ENCODE data around the gene PNKP. TPM values are rescaled to one million over a fixed set of nuclear protein-coding genes. Genes with fewer than 3 reads are reported as not detected.

PNKP gene
- polyA plus RNA-seq, 2 donors = 27.5 to 65.1 TPM

- Histone ChIP-seq H3K27me3 (ENCODE audit: control insufficient read depth in 1 of 2, insufficient read depth in 2 of 2, low read length in 2 of 2) (no peaks in the 10 kb centered on the region), H3K4me3 (ENCODE audit: low read depth in 1 of 2, low read length in 2 of 2) (no peak overlapping the region), H3K9me3 (ENCODE audit: control insufficient read depth in 2 of 2, insufficient read depth in 1 of 2, low read depth in 1 of 2, low read length in 1 of 2) (no peaks in the 10 kb centered on the region), H3K27ac (ENCODE audit: low read depth in 2 of 2, low read length in 1 of 2) (no peak overlapping the region), H3K36me3 (ENCODE audit: control insufficient read depth in 2 of 2, insufficient read depth in 2 of 2, low read length in 1 of 2) (peaks cover 0 to 24% of the 10 kb centered on the region in 2 donors), H3K4me1 (ENCODE audit: control insufficient read depth in 2 of 2, insufficient read depth in 2 of 2, low read length in 1 of 2) (no peaks in the 10 kb centered on the region)
- WGBS, 2 donors = 91% methylated on average over 16 of the region's 16 CpGs
These were observed 39.6 kb upstream of the PNKP start for GRCh38 chr19:49906879-49907564.

- H3K4me1 ChIP-seq (ENCODE audit: control insufficient read depth in 2 of 2, insufficient read depth in 2 of 2, low read length in 1 of 2) = no peaks in the 10 kb centered on the region
- no peaks in the 10 kb centered on the region for H3K9me3 ChIP-seq (ENCODE audit: control insufficient read depth in 2 of 2, insufficient read depth in 1 of 2, low read depth in 1 of 2, low read length in 1 of 2)
- no peak overlapping the region for H3K4me3 ChIP-seq (ENCODE audit: low read depth in 1 of 2, low read length in 2 of 2)
- 57 to 59% methylated on average over 6 of the region's 6 CpGs for WGBS, 2 donors
- no peak overlapping the region for H3K27ac ChIP-seq (ENCODE audit: low read depth in 2 of 2, low read length in 1 of 2)
- no peaks in the 10 kb centered on the region for H3K27me3 ChIP-seq (ENCODE audit: control insufficient read depth in 1 of 2, insufficient read depth in 2 of 2, low read length in 2 of 2)
- H3K36me3 ChIP-seq (ENCODE audit: control insufficient read depth in 2 of 2, insufficient read depth in 2 of 2, low read length in 1 of 2) = peaks cover 0 to 21% of the 10 kb centered on the region in 2 donors
These were observed 36.8 kb upstream of the PNKP start for GRCh38 chr19:49904136-49904535.

GRCh38 chr19:49896863-49897621 is 29.7 kb upstream of the PNKP start, which contains the start of gene IL4I1:
IL4I1 (minus strand) TSS chr19:49896887; CDS start chr19:49896160, 727 bp downstream.
- Histone ChIP-seq H3K27ac (ENCODE audit: low read depth in 2 of 2, low read length in 1 of 2) (peak within 1 kb of the TSS; percentile 41 to 47), H3K36me3 (ENCODE audit: control insufficient read depth in 2 of 2, insufficient read depth in 2 of 2, low read length in 1 of 2) (no peaks in the 10 kb centered on the region), H3K4me3 (ENCODE audit: low read depth in 1 of 2, low read length in 2 of 2) (no peak within 1 kb of the TSS), H3K9me3 (ENCODE audit: control insufficient read depth in 2 of 2, insufficient read depth in 1 of 2, low read depth in 1 of 2, low read length in 1 of 2) (peaks cover 0 to 2% of the 10 kb centered on the region in 2 donors), H3K4me1 (ENCODE audit: control insufficient read depth in 2 of 2, insufficient read depth in 2 of 2, low read length in 1 of 2) (no peaks in the 10 kb centered on the region), H3K27me3 (ENCODE audit: control insufficient read depth in 1 of 2, insufficient read depth in 2 of 2, low read length in 2 of 2) (no peaks in the 10 kb centered on the region)
- 30 to 39% methylated on average over 19 to 20 of the region's 20 CpGs for WGBS, 2 donors

GRCh38 chr19:49895566-49896297 is 28.4 kb upstream of the PNKP start:
- Histone ChIP-seq H3K36me3 (ENCODE audit: control insufficient read depth in 2 of 2, insufficient read depth in 2 of 2, low read length in 1 of 2) (no peaks in the 10 kb centered on the region), H3K27ac (ENCODE audit: low read depth in 2 of 2, low read length in 1 of 2) (no peak overlapping the region), H3K9me3 (ENCODE audit: control insufficient read depth in 2 of 2, insufficient read depth in 1 of 2, low read depth in 1 of 2, low read length in 1 of 2) (peaks cover 0 to 2% of the 10 kb centered on the region in 2 donors), H3K4me3 (ENCODE audit: low read depth in 1 of 2, low read length in 2 of 2) (no peak overlapping the region), H3K4me1 (ENCODE audit: control insufficient read depth in 2 of 2, insufficient read depth in 2 of 2, low read length in 1 of 2) (no peaks in the 10 kb centered on the region), H3K27me3 (ENCODE audit: control insufficient read depth in 1 of 2, insufficient read depth in 2 of 2, low read length in 2 of 2) (no peaks in the 10 kb centered on the region)
- 64 to 69% methylated on average over 17 of the region's 17 CpGs for WGBS, 2 donors

- Histone ChIP-seq H3K27ac (ENCODE audit: low read depth in 2 of 2, low read length in 1 of 2) (no peak overlapping the region), H3K4me3 (ENCODE audit: low read depth in 1 of 2, low read length in 2 of 2) (no peak overlapping the region), H3K36me3 (ENCODE audit: control insufficient read depth in 2 of 2, insufficient read depth in 2 of 2, low read length in 1 of 2) (no peaks in the 10 kb centered on the region), H3K4me1 (ENCODE audit: control insufficient read depth in 2 of 2, insufficient read depth in 2 of 2, low read length in 1 of 2) (peaks cover 0 to 4% of the 10 kb centered on the region in 2 donors), H3K27me3 (ENCODE audit: control insufficient read depth in 1 of 2, insufficient read depth in 2 of 2, low read length in 2 of 2) (no peaks in the 10 kb centered on the region), H3K9me3 (ENCODE audit: control insufficient read depth in 2 of 2, insufficient read depth in 1 of 2, low read depth in 1 of 2, low read length in 1 of 2) (peaks cover 0 to 2% of the 10 kb centered on the region in 2 donors)
- 75 to 77% methylated on average over 17 of the region's 17 CpGs for WGBS, 2 donors
These were observed 27.6 kb upstream of the PNKP start for GRCh38 chr19:49894879-49895565.

- Histone ChIP-seq H3K27me3 (ENCODE audit: control insufficient read depth in 1 of 2, insufficient read depth in 2 of 2, low read length in 2 of 2) (no peaks in the 10 kb centered on the region), H3K4me1 (ENCODE audit: control insufficient read depth in 2 of 2, insufficient read depth in 2 of 2, low read length in 1 of 2) (peaks cover 0 to 6% of the 10 kb centered on the region in 2 donors), H3K9me3 (ENCODE audit: control insufficient read depth in 2 of 2, insufficient read depth in 1 of 2, low read depth in 1 of 2, low read length in 1 of 2) (peaks cover 0 to 2% of the 10 kb centered on the region in 2 donors), H3K27ac (ENCODE audit: low read depth in 2 of 2, low read length in 1 of 2) (no peak overlapping the region), H3K36me3 (ENCODE audit: control insufficient read depth in 2 of 2, insufficient read depth in 2 of 2, low read length in 1 of 2) (peaks cover 0 to 2% of the 10 kb centered on the region in 2 donors), H3K4me3 (ENCODE audit: low read depth in 1 of 2, low read length in 2 of 2) (no peak overlapping the region)
- WGBS, 2 donors = 91 to 94% methylated on average over 18 of the region's 18 CpGs
These were observed 26.8 kb upstream of the PNKP start for GRCh38 chr19:49894011-49894664.

- H3K4me3 ChIP-seq (ENCODE audit: low read depth in 1 of 2, low read length in 2 of 2) = no peak overlapping the region
- no peaks in the 10 kb centered on the region for H3K27me3 ChIP-seq (ENCODE audit: control insufficient read depth in 1 of 2, insufficient read depth in 2 of 2, low read length in 2 of 2)
- H3K9me3 ChIP-seq (ENCODE audit: control insufficient read depth in 2 of 2, insufficient read depth in 1 of 2, low read depth in 1 of 2, low read length in 1 of 2) = peaks cover 0 to 2% of the 10 kb centered on the region in 2 donors
- peaks cover 0 to 6% of the 10 kb centered on the region in 2 donors for H3K4me1 ChIP-seq (ENCODE audit: control insufficient read depth in 2 of 2, insufficient read depth in 2 of 2, low read length in 1 of 2)
- 87 to 88% methylated on average over 1 of the region's 1 CpG for WGBS, 2 donors
- peaks cover 0 to 5% of the 10 kb centered on the region in 2 donors for H3K36me3 ChIP-seq (ENCODE audit: control insufficient read depth in 2 of 2, insufficient read depth in 2 of 2, low read length in 1 of 2)
- H3K27ac ChIP-seq (ENCODE audit: low read depth in 2 of 2, low read length in 1 of 2) = no peak overlapping the region
These were observed 25.3 kb upstream of the PNKP start for GRCh38 chr19:49892716-49893115.

- Histone ChIP-seq H3K36me3 (ENCODE audit: control insufficient read depth in 2 of 2, insufficient read depth in 2 of 2, low read length in 1 of 2) (peaks cover 0 to 11% of the 10 kb centered on the region in 2 donors), H3K9me3 (ENCODE audit: control insufficient read depth in 2 of 2, insufficient read depth in 1 of 2, low read depth in 1 of 2, low read length in 1 of 2) (peaks cover 0 to 2% of the 10 kb centered on the region in 2 donors), H3K27me3 (ENCODE audit: control insufficient read depth in 1 of 2, insufficient read depth in 2 of 2, low read length in 2 of 2) (no peaks in the 10 kb centered on the region), H3K4me3 (ENCODE audit: low read depth in 1 of 2, low read length in 2 of 2) (no peak overlapping the region), H3K27ac (ENCODE audit: low read depth in 2 of 2, low read length in 1 of 2) (no peak overlapping the region), H3K4me1 (ENCODE audit: control insufficient read depth in 2 of 2, insufficient read depth in 2 of 2, low read length in 1 of 2) (peaks cover 0 to 6% of the 10 kb centered on the region in 2 donors)
- 83 to 85% methylated on average over 17 of the region's 17 CpGs for WGBS, 2 donors
These were observed 24.0 kb upstream of the PNKP start for GRCh38 chr19:49891393-49891792.
